ENCODE data around the gene LRRC75B.
A peak's percentile ranks its signal among the peaks of the same experiment; 100 is the strongest.
"Not testable (repeated sequence)": the region's sequence is repeated elsewhere in the genome, so short reads cannot be mapped to it uniquely, and the experiment has no call there.

LRRC75B gene

DNA sequence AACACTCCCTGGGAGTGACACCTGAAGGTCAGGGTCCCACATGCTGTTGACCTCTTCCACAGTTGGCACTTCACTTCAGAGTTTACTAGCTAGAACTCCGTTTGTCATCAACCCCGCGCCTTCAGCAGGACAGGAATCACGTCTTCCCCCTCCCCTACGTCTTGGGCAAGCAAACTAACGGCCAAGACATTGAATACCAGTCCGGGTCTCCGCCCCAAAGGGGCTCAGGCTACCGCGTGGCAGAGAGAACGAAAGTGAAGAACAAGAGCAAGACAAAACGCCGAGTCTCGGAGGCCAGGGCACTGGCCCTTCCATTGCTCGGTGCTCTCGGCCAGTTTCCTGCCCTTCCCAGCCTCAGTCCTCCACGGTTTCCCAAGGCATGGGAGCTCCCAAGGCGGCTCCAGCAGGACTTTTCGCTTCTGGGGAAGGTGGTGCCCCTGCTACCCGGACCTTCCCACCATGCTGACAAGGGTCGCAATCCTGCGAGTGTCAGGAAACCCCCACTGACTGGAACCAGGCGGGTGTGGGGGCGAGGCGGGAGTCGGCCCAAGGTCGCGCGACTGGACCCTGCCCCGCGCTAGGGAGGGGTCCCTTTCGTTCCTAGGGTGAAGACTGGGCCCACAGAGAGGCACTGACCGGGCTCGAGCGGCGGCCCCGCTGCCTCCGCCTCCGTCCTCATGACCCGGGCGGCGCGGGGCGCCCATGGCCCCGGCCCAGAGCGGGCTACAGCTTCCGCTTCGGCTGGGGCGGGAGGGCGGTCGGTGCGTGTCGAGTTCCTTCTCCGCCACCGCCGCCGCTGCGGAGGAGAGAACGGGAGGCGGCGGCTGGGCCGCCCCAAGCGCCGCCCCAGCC, 38.3 kb downstream of the LRRC75B start, which contains the start of gene GUCD1:
TSS of gene GUCD1 (minus strand) at position 826 of the 852 bp plus-strand sequence. CDS start at position 679, 147 bp downstream.
- Mint-ChIP-seq H3K27ac (peak within 1 kb of the TSS; percentile 91), H3K36me3 (peaks cover 29% of the 10 kb centered on the region), H3K9me3 (no peaks in the 10 kb centered on the region), H3K4me1 (peaks cover 77% of the 10 kb centered on the region), H3K27me3 (no peaks in the 10 kb centered on the region), H3K4me3 (peak within 1 kb of the TSS; percentile 97)
- ATAC-seq, result no peak

DNA sequence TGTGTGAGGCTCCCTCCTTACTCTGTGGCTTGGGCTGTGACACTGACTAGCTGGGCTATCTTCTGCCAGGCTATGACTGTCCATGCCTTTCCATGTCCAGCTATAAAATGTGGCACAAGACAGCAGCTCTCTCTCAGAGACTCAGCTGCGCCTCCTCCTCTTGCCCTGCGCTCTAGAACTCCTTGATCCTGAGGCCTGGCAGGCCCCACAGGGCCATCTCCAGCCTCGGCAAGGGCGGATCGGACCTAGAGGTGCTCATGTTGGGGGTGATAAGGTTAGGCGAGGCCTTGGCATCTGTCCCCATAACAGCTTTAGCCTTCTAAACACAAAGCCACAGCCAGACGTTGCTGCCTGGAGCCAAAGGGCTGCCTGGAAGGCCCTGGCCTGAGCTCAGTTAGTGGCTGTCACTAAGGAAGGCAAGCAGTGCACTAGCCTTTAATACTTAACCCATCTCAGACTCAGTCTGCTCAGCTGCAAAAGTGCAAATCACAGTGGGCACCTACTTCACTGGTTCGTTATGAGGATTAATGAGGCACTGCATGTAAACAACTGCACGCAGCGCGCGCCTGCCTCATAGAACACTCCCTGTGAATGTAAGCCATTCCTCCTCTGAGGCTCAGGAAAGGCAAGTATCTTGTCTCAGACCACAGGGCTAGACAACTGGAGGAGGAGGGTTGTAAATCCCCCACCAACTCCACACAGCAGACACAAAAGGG, 39.1 kb downstream of the LRRC75B start:
- Mint-ChIP-seq H3K4me1 (peaks cover 77% of the 10 kb centered on the region), H3K27me3 (no peaks in the 10 kb centered on the region), H3K4me3 (peak overlapping the region; percentile 97), H3K36me3 (peaks cover 29% of the 10 kb centered on the region), H3K9me3 (no peaks in the 10 kb centered on the region), H3K27ac (peak overlapping the region; percentile 91)
- ATAC-seq, result no peak

DNA sequence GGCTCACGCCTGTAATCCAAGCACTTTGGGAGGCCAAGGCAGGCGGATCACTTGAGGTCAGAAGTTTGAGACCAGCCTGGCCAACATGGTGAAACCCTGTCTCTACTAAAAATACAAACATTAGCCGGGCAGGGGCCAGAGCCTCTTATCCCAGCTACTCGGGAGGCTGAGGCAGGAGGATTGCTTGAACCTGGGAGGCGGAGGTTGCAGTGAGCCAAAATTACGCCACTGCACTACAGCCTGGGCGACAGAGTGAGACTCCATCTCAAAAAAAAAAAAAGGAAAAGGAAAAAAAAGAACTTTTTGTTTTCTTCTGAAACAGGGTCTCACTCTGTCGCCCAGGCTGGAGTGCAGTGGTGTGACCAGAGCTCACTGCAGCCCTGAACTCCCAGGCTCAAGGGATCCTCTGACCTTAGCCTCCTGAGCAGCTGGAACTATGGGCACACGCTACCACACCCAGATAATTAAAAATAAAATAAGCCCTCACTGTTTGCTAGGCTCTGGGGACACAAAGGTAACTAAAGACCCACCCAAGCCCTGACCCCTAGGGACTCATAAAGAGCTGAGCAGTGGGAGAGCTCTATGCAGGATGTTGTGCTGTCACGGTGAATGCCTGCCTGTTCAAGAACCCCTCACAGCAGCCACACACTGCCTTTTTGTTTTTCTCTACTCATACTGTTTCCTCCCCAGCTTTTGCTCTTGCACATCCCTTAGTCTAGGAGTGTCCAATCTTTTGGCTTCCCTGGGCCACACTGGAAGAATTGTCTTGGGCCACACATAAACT, 40.2 kb downstream of the LRRC75B start:
- H3K36me3 Mint-ChIP-seq, result peaks cover 29% of the 10 kb centered on the region
- ATAC-seq, result peak; percentile 40
- peak overlapping the region; percentile 91 for H3K27ac Mint-ChIP-seq
- not testable (repeated sequence) for H3K9me3 Mint-ChIP-seq, H3K27me3 Mint-ChIP-seq
- peaks cover 77% of the 10 kb centered on the region for H3K4me1 Mint-ChIP-seq
- H3K4me3 Mint-ChIP-seq, result peak overlapping the region; percentile 97

DNA sequence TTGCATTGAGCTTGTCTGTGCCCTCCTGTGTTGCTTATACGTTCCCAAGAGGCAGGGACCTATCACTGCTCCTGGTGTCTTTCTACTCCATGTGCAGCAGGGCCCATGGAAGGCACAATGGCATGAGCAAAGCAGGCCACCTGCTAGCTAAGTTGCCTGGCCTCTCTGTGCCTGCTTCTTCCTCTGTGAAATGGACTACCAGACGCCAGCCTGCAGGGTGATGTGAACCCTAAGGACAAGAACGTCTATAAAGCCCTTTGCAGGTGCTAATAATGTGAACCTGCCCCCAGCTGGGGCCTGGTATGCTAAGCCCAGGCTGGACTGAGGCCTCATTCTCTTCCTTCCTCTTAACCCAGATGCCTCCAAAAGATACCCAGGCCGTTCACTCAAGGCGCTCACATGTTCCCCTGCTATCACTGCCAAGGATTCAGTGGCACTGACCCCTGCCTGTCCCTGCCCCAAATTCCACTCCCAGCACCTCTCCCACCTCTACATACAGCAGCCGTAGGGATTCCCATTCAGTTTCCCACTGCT, 41.9 kb downstream of the LRRC75B start:
- ATAC-seq, result no peak
- Mint-ChIP-seq H3K27me3 (no peaks in the 10 kb centered on the region), H3K4me1 (peaks cover 79% of the 10 kb centered on the region), H3K36me3 (peaks cover 41% of the 10 kb centered on the region), H3K27ac (peak overlapping the region; percentile 82), H3K4me3 (no peak overlapping the region), H3K9me3 (no peaks in the 10 kb centered on the region)

DNA sequence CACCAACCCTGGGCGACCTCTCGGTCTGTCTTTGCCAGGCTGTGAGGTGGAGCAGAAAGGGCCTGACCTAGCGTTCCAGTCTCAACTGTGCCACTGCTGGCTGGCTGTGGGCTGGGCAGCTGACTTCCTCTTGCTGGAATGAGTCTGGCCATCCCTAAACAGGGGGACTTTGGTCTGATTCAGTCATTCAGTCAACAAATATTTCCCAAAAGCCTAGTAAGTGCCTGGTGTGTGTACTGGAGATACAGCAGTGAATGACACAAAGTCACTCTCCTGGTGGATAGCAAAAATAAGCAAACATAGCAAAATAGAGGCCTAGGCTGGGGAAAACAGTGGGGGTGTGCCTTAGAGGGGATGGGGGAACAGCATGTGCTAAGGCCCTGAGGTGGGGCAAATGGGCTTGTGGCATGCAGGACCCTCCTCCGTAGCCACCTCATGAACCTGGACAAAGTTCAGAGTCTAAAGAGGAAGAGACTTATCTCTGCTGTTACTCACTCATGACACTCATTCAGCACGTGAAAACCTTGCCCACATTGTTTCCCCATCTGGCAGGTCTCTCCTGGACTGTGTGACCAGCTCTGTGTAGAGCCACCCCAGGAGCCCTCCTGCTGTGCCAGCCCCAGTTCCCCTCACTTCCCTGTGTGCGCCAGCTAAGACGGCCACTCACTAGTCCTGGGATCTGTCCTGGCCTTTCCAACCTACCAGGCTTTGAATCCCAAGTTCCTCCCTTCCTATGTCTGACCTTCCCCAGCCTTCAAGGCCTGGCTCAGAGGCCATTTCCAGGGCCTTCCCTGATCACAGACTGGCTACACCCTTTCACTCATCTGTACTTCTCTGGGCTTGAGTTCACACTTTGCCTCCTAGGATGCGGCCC, 42.6 kb downstream of the LRRC75B start:
- Mint-ChIP-seq H3K4me1 (peaks cover 79% of the 10 kb centered on the region), H3K4me3 (peak overlapping the region; percentile 19), H3K9me3 (no peaks in the 10 kb centered on the region), H3K36me3 (peaks cover 41% of the 10 kb centered on the region), H3K27me3 (no peaks in the 10 kb centered on the region), H3K27ac (peak overlapping the region; percentile 82)
- no peak for ATAC-seq

DNA sequence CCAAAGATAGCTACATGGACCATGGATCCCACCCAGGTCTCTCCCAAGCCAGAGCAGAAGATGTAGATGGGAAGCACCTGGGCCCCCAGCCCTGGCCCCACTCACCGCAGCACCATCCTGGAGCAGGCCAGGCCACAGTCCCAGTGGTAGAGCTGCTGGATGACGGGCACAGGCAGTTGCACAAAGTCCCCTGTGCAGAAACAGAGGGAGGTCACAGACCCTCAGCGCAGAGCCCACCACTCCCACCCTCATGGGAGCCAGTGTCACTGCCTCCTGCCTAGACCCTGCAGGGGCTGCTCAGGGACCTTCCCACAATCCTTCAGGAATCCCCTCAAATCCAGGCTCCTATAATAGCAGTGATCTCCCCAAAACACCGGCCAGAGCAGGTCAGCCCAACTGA, 44.1 kb downstream of the LRRC75B start:
- H3K27ac Mint-ChIP-seq, result peak overlapping the region; percentile 73
- H3K36me3 Mint-ChIP-seq, result peaks cover 49% of the 10 kb centered on the region
- H3K4me1 Mint-ChIP-seq, result peaks cover 71% of the 10 kb centered on the region
- no peaks in the 10 kb centered on the region for H3K9me3 Mint-ChIP-seq
- no peak overlapping the region for H3K4me3 Mint-ChIP-seq
- ATAC-seq, result no peak
- H3K27me3 Mint-ChIP-seq, result no peaks in the 10 kb centered on the region

DNA sequence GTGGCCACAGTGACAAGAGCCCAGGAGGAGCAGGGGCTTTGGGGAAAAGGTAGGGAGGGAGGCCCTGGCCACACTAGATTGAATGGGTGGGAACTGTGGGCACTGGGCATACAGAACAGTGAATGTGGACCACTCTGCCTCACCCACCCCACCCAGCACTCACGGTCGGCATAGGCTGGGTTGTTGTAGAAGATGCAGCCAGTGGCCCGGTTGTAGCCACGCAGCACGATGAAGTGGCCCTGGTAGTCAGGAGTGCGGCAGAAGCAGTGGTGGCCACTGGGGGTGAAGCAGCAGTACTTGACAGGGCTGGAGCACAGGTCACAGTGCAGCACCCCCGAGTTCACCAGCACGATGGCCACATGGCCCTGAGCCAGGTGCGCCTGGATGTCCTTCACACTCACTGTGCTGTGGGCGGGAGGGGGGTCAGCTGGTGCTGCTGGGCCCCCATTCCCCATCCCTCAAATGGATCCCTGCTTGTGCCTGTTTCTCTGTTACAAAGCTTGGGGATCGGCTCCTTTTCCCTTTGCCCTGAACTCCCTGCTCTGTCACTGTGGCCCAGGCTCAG, 49.1 kb downstream of the LRRC75B start:
- no peak for ATAC-seq
- H3K9me3 Mint-ChIP-seq, result no peaks in the 10 kb centered on the region
- no peaks in the 10 kb centered on the region for H3K27me3 Mint-ChIP-seq
- peaks cover 58% of the 10 kb centered on the region for H3K4me1 Mint-ChIP-seq
- H3K4me3 Mint-ChIP-seq, result no peak overlapping the region
- peak overlapping the region; percentile 18 for H3K27ac Mint-ChIP-seq
- peaks cover 79% of the 10 kb centered on the region for H3K36me3 Mint-ChIP-seq

DNA sequence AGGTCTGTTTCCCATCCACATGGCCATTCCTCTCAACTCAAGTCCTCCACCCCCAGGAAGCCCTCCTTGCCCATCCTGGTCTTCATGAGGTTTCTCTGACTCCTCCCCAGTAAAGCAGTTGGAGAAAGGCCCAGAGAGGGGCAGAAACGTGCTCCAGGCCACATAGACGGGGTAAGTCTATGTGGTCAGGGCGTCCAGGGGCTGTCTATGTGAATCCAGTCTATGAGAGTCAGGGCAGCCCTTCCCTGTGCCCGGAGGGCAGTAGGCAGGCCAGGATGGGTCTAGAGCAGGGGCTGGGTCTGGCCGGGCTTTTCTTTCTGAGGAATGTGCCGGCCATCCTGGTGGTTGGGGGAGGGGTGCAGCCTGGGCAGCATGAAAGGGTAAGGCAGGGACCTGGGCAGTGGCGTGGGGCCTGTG, 49.7 kb downstream of the LRRC75B start:
- H3K27ac Mint-ChIP-seq, result peak overlapping the region; percentile 18
- H3K4me3 Mint-ChIP-seq, result no peak overlapping the region
- no peaks in the 10 kb centered on the region for H3K9me3 Mint-ChIP-seq
- no peaks in the 10 kb centered on the region for H3K27me3 Mint-ChIP-seq
- H3K4me1 Mint-ChIP-seq, result peaks cover 52% of the 10 kb centered on the region
- peaks cover 73% of the 10 kb centered on the region for H3K36me3 Mint-ChIP-seq
- no peak for ATAC-seq

DNA sequence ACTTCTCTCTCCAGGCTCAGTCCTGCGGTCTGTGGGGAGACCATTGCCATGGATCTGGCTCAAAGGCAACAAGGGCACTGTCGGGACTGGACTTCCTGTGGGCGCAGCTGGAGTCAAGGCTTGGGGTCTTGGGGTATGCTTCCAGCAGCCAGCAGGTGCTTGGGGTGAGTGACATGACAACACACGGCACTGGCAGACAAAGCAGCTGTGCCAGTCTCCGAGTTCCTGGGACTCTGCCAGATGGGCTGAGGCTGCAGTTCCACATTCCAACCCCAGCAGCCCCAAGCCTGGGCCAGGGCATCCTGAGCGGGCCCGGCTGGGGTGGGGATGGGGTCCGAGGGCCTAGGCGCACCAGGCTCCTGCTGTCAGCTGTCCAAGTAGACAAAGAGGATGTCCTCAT, 50.2 kb downstream of the LRRC75B start:
- no peaks in the 10 kb centered on the region for H3K27me3 Mint-ChIP-seq
- peak overlapping the region; percentile 18 for H3K27ac Mint-ChIP-seq
- no peak overlapping the region for H3K4me3 Mint-ChIP-seq
- H3K9me3 Mint-ChIP-seq, result no peaks in the 10 kb centered on the region
- peaks cover 71% of the 10 kb centered on the region for H3K36me3 Mint-ChIP-seq
- H3K4me1 Mint-ChIP-seq, result peaks cover 47% of the 10 kb centered on the region
- no peak for ATAC-seq

DNA sequence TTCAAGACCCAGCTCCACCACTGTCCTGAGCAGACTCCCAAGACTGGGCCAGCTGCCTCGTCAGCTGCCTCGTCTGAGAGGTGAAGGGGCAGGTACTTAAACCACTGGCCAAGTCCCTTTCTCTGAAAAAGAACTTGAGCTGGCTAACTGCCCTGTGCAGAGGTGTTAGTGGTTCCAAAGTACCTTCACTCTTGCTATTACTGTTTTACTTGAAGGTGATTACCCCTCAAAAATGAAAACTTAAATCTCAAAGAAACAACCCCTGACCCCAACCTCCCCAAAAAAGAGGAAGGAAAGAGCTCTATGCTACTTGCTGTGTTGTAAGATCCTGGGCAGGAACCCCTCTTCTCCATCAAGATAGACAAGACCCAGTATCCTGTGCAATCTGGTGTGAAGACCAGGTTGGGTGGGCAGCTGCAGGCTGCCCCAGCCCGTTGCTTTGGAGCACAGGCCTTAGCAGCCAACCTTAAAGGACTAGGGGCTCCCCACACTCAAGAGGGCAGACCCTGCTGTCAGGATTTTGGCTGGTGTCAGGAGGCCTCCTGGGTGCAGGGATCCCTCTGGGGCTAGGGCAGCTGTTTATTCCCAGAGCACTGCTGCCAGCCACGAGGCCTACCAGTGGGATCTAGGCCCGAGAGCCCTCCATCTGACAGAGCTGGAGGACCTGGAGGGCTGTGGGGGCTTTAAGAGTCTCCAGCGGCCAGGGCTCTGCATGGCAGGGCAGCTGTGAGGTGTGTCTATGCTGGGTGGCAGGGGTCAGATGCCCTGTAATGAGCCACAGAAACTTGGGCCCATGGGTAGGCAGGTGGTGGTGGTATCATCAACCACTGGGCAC, 51.0 kb downstream of the LRRC75B start:
- no peak for ATAC-seq
- Mint-ChIP-seq H3K27ac (peak overlapping the region; percentile 18), H3K4me3 (no peak overlapping the region), H3K9me3 (no peaks in the 10 kb centered on the region), H3K27me3 (no peaks in the 10 kb centered on the region), H3K36me3 (peaks cover 66% of the 10 kb centered on the region), H3K4me1 (peaks cover 39% of the 10 kb centered on the region)

DNA sequence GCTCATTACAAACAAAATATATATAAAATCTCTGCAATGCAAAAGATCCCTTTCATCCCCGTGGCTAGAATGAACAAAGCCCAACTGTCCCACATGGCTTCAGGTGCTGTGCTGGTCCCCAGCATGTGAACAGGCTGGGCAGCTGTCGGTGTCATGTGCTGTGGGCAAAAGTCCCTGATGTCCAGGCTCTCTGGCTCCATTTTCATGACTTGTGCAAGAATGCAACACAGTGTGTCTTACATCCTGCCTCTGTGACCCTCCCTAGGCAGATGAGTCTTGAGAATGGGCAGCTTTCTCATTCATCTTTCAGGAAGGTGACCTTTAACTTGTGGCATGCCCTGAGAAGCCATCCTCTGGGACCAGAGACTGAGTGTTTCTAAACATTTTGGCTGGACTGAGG, 52.4 kb downstream of the LRRC75B start:
- Mint-ChIP-seq H3K27me3 (no peaks in the 10 kb centered on the region), H3K4me3 (no peak overlapping the region), H3K4me1 (peaks cover 35% of the 10 kb centered on the region), H3K9me3 (no peaks in the 10 kb centered on the region), H3K36me3 (peaks cover 57% of the 10 kb centered on the region), H3K27ac (no peak overlapping the region)
- ATAC-seq, result no peak

DNA sequence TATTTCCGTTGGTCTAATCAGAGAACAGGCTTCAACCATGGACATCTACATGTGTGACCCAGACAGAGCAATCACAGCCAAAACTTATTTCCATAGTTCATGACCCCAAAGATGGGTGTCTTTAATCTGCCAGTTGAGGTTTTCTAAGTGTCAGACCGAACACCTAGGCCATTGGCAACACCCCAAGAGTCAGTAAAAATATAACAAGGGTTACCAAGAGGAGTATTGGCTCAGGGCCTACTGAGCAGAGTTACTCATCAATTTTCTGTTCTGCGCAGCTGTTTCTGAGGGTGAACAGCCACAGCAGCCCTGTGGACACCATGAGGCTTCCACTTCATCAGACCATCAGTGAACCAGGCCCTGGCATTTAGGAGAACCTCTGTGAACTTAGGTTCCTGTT, 56.8 kb downstream of the LRRC75B start:
- H3K36me3 Mint-ChIP-seq, result peaks cover 22% of the 10 kb centered on the region
- H3K27ac Mint-ChIP-seq, result no peak overlapping the region
- no peaks in the 10 kb centered on the region for H3K27me3 Mint-ChIP-seq
- H3K4me1 Mint-ChIP-seq, result peaks cover 12% of the 10 kb centered on the region
- no peak for ATAC-seq
- H3K9me3 Mint-ChIP-seq, result no peaks in the 10 kb centered on the region
- H3K4me3 Mint-ChIP-seq, result no peak overlapping the region

Measured in stimulated activated memory B cell treated with anti-CD40 and anti-IgM and Interleukin-4, amounts not matched to agents 10 μg/mL and 1 μg/mL and 100 μg/mL, for 72 hours (primary cell).